ENCODE measurements around the gene NUSAP1.

Gene NUSAP1

DNA sequence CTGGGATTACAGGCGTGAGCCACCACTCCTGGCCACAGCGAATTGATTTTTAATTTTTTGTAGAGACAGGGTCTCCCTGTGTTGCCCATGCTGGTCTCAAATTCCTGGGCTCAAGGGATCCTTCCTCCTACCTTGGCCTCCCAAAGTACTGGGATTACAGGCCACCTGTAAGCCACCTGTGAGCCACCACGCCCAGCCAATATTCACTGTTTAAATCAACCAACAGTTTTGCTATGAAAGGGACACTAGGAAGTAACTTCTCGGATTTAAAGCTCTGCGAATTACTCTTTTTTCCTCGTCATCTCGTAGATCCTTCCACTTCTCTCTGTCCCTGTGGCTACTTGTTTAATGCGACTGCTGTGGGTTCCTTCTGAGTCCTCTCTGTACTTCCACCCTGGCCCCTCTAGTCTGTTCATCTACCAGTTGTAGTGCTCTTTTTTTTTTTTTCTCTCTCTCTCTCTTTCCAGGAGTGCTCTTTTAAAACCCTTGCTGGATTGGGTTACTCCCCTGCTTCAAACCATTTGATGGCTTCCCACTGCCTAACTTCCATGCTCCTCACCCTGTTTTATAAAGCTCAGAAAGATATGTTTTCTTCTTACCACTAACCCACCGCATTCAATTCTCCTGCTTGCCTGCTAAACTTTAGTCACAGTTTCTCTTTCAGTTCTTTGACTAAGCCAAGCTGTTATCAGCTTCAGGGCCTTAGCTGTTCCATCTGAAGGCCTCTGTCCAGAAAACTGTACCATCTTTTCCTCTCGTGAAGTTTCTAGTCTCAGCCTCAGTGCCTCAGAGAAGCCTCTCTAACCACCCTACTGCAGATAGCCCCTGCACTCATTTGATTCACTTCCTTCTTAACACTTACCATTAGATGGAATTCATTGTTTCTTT lies 96.6 kb downstream of the NUSAP1 start:
- Histone ChIP-seq H3K9ac (ENCODE audit: low read length) (peak overlapping the region; percentile 3; the same call in 1 of the 2 replicates), H3K4me2 (ENCODE audit: low read length) (peak overlapping the region; percentile 26; the same call in 1 of the 2 replicates), H4K20me1 (ENCODE audit: insufficient read depth, low read length) (no peaks in the 10 kb centered on the region), H3K9me2 (ENCODE audit: low read depth, low read length) (no peaks in the 10 kb centered on the region), H2AFZ (ENCODE audit: low read length) (no peak overlapping the region), H3K9me3 (ENCODE audit: low read length) (no peaks in the 10 kb centered on the region), H3K36me3 (ENCODE audit: insufficient read depth, low read length) (peaks cover 11% of the 10 kb centered on the region), H3K79me2 (ENCODE audit: insufficient read depth, low read length) (peaks cover 18% of the 10 kb centered on the region), H3K4me1 (ENCODE audit: insufficient read depth, low read length, severe bottlenecking) (peaks cover 11% of the 10 kb centered on the region), H3F3A (ENCODE audit: insufficient read depth, low read length) (no peaks in the 10 kb centered on the region), H3K27ac (ENCODE audit: low read depth, low read length, poor library complexity, severe bottlenecking) (peak overlapping the region; percentile 60), H3K4me3 (ENCODE audit: low read depth, low read length, poor library complexity, severe bottlenecking) (no peak overlapping the region), H3K27me3 (ENCODE audit: insufficient read depth, low read length) (no peaks in the 10 kb centered on the region)
- TF ChIP-seq, protein P1, sequence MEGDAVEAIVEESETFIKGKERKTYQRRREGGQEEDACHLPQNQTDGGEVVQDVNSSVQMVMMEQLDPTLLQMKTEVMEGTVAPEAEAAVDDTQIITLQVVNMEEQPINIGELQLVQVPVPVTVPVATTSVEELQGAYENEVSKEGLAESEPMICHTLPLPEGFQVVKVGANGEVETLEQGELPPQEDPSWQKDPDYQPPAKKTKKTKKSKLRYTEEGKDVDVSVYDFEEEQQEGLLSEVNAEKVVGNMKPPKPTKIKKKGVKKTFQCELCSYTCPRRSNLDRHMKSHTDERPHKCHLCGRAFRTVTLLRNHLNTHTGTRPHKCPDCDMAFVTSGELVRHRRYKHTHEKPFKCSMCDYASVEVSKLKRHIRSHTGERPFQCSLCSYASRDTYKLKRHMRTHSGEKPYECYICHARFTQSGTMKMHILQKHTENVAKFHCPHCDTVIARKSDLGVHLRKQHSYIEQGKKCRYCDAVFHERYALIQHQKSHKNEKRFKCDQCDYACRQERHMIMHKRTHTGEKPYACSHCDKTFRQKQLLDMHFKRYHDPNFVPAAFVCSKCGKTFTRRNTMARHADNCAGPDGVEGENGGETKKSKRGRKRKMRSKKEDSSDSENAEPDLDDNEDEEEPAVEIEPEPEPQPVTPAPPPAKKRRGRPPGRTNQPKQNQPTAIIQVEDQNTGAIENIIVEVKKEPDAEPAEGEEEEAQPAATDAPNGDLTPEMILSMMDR (IDR thresholded peaks at IDR 0.05; ENCODE audit: low read length) = no peak
- no peak for TF ChIP-seq EZH2 (IDR thresholded peaks at IDR 0.05; ENCODE audit: borderline replicate concordance, low read length)
